GM21423 (cell line): ENCODE results near the gene AGRN.
A peak's percentile ranks its signal among the peaks of the same experiment; 100 is the strongest.
"Not testable (repeated sequence)": the region's sequence is repeated elsewhere in the genome, so short reads cannot be mapped to it uniquely, and the experiment has no call there.

Experiments
- ATAC-seq: cut with Tn5 transposase; IDR thresholded peaks from one replicate; pipeline ENCODE4 v1.9.1; 2021; ENCODE audit warnings: mild to moderate bottlenecking, moderate library complexity; ENCODE audit not compliant: unreplicated experiment

The AGRN gene

DNA sequence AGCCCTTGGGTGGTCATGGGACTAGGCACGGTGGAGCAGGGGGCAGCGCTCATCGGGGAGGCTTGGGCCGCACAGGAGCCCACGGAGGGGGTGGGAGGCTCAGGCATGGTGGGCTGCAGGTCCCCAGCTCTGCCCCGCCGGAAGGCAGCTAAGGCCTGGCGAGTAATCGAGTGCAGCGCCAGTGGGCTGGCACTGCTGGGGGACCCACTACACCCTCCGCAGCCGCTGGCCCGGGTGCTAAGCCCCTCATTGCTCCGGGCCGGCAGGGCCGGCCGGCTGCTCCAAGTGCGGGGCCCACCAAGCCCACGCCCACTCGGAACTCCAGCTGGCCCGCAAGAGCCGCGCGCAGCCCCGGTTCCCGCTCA is 1.6 kb upstream of the AGRN start:
- not testable (repeated sequence) for ATAC-seq

GRCh38 chr1:1019122-1019999 is 559 bp upstream of the AGRN start:
- ATAC-seq: peak; percentile 59

- ATAC-seq: peak; percentile 4
These were observed 592 bp downstream of the AGRN start for GRCh38 chr1:1020415-1021009.

- ATAC-seq: no peak
These were observed 1.3 kb downstream of the AGRN start for GRCh38 chr1:1021010-1021919.

- ATAC-seq: no peak
These were observed 2.0 kb downstream of the AGRN start for GRCh38 chr1:1021920-1022259.

DNA sequence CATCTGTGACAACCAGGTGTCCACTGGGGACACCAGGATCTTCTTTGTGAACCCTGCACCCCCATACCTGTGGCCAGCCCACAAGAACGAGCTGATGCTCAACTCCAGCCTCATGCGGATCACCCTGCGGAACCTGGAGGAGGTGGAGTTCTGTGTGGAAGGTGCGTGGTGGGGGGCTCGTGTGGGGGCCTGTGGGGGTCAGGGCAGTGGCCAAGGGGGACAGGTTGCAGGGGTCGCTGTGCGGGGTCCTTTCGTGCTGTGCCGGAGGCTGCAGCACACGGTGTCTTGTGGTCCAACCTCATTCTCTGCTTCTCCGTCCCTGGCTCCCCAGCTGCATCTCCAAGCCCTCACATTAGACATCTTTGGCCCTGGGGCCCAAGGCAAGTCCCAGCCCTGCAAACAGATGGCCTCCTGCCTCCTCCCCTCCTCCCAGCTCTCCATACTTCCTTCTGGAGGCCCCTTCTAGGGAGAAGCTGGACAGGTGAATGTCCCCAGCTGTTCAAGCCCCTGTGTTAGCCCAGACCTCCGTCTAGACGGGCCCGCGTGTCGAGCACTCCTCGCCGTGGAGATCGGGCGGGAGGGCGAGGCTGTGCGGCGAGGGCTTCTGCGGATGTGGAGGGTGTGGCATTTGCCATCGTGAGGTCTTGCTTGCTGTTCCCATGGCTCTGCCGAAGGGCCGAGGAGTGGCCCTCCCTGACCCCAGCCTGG is 2.5 kb downstream of the AGRN start:
- ATAC-seq: no peak

- no peak for ATAC-seq
These were observed 3.8 kb downstream of the AGRN start for GRCh38 chr1:1023700-1024099.

DNA sequence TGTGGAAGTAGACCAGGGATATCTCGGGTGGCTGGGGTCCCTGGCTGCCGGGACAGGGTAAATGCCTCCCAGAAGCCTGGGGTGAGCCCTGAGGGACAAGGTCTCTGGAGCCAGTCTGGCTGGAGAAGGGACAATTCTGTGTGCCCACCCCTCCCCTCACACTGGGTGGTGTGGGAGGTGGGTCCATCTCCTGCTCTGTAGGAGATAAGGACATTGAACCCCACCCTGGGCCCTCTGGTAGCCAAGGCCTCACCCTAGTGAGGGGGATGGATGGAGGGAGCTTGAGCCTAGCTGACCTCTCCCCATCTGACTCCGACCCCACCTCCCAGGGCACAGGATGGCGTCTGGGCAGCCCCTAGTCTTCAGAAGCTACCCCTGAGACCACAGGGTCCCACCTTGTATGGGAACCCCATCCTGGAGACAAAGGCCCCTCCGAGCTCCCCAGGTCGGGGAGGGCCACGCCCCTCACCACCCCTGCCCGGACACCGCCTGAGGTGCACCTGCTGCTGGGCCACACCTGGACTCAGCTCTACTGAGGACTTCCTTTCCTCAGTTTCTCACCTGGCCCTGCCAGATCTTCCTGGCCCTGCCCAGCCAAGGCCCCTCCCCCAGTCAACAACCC is 4.3 kb downstream of the AGRN start:
- ATAC-seq: no peak

GRCh38 chr1:1024771-1025699 is 5.1 kb downstream of the AGRN start:
- no peak for ATAC-seq

DNA sequence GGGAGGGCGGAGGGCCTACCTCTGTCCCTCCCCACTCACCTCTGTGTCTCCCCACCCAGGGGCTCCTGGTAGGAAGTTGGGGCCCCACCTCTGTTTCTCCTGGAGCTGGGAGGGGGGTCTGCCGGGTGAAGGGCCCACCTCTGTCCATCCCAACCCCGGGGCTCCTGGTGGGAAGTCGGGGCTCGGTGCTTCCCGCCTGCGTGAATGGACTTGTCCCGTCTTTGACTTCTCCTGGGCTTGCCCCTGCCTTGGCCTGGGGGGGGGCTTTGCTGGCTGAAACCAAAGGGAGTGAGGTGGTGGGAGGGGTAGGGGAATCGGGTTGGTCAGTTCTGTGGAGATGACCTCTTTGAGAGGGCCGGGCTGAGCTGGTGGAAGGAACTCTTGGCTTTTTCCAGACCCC is 5.8 kb downstream of the AGRN start:
- no peak for ATAC-seq

DNA sequence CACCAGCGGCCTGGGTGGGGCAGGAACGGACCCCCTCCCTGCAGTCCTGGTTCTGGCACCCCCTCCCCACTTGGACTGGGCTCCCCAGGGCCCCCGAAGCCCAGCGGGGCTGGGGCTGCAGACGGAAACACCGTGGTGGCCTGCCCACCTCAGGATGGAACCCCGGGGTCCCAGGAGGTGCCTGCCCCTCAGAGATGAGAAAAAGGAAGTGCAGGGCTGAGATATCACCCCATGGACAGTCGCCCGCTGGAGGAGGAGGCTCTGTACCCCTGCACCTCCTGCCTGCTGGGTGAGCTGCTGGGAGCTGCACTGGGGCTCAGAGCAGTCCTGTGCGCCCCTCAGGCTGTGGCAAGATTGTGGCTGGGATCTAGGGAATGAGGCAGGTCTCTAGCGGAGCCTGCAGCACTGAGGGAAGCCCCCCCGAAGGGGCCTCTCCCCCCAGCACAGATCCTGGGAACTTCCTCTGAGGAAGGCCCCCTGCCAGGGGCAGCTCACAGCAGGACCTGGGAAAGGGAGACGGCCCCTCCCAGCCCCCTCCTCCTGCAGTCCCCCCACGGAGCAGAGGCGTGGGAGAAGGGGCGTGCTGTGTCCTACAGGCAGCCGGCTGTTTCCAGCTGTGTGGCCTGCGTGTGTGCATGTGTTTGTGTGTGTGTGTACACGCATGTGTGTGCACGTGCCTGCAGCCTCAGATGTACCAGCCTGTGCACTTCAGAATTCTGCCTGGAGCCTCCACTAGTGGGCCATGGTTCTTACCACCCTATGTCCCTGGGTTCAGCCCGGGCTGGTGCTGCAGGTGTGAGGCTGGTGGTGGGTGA is 6.9 kb downstream of the AGRN start:
- ATAC-seq: no peak

GRCh38 chr1:1027791-1028190 is 7.9 kb downstream of the AGRN start:
- ATAC-seq: no peak

DNA sequence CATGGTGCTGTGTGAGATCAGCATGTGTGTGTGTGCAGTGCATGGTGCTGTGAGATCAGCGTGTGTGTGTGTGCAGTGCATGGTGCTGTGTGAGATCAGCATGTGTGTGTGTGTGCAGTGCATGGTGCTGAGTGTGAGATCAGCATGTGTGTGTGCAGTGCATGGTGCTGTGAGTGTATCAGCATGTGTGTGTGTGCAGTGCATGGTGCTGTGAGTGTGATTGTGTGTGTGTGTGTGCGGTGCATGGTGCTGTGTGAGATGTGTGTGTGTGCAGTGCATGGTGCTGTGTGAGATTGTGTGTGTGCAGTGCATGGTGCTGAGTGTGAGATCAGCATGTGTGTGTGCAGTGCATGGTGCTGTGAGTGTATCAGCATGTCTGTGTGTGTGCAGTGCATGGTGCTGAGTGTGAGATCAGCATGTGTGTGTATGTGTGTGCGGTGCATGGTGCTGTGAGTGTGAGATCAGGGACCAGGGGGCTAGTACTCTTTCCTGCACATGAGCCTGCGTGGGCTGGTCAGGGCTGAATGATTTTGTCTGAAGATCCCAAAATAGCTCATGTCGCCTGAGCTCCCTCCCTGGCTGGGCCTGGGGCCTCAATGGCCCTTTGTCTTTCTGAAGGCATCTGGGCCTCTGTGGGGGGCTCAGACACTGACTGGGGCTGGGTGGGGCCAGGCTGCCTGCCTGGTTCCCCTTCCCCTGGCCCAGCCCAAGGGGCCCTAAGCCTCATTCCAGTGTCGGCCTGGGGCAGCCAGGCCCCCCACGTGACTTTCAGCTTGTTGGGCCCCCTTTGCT is 11.1 kb downstream of the AGRN start:
- ATAC-seq: not testable (repeated sequence)

DNA sequence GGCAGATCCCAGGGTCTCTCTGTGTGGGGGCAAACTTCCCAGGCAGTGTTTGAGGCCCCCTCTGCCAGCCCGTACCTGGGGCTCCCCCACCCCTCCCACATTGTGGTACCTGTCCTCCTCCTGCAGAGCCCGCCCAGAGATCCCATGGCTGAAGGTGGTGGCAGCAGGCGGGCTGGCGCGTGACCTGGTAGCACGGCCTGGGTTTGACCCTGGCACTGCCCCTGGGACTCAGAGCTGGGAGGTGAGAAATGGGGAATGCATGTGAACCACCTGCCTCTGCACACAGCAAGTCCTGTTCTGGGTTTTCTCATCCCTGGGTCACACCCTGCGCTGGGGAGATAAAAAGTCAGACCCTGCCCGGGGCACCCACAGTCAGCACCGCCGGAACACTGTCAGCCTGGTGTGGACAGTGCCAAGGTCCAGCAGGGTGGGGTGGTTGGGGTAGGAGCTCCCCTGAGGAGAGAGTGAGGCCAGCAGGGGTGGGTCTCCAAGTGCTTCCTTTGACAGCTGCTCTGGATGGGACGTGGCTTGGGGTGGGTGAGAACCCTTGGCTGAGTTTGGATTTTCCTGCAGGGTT is 11.8 kb downstream of the AGRN start:
- no peak for ATAC-seq

GRCh38 chr1:1032424-1032823 is 12.5 kb downstream of the AGRN start:
- no peak for ATAC-seq

DNA sequence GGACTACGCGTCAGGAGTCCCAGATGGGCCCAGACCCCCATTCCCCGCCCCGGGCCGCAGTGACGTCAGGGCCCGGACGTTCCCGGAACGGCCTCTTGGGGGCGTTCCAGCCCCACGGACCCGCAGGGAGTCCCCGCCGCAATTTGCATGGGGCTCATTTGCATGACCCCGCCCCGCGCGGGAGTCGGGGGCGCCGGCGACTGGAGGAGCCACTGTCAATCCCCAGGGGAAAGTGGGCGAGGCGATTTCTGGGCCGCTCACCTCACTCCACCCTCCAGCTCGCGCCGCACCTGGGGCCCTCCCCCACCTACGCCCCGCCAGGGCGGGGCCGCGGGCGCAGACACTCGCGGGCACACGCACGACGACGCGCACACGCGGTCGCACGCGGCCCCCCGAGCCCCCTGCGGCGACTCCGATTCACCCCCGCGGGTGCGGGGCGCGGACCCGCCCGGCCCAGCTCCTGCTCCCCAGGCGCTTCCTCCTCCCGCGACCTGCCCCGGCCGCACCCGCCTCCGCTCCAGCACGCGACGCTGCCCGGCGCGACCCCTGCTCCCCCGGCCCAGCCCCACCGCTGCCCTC is 13.2 kb downstream of the AGRN start:
- peak; percentile 81 for ATAC-seq
